Measurements from ENCODE around the gene SNX30.

SNX30 gene

GRCh38 chr9:112782218-112782617, 31.7 kb downstream of the SNX30 start:
- DNase-seq, result no peak

- DNase-seq, result no peak
Observed at GRCh38 chr9:112783551-112783954, 33.0 kb downstream of the SNX30 start.

- DNase-seq, result no peak
Observed at GRCh38 chr9:112784020-112784785, 33.6 kb downstream of the SNX30 start.

DNA sequence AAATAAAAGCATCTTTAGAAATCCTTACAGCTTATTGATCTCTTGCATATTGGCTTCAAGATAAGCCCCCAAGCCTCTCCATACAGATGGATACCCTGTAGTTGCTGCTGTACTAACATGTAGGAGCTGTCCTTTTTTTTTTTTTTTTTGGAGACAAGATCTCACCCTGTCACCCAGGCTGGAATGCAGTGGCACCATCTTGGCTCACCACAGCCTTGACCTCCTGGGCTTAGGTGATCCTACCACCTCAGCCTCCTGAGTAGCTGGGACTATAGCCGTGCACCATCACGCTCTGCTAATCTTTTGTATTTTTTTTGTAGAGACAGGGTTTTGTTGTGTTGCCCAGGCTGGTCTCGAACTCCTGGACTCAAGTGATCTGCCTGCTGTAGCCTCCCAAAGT, 35.4 kb downstream of the SNX30 start:
- DNase-seq, result no peak

DNA sequence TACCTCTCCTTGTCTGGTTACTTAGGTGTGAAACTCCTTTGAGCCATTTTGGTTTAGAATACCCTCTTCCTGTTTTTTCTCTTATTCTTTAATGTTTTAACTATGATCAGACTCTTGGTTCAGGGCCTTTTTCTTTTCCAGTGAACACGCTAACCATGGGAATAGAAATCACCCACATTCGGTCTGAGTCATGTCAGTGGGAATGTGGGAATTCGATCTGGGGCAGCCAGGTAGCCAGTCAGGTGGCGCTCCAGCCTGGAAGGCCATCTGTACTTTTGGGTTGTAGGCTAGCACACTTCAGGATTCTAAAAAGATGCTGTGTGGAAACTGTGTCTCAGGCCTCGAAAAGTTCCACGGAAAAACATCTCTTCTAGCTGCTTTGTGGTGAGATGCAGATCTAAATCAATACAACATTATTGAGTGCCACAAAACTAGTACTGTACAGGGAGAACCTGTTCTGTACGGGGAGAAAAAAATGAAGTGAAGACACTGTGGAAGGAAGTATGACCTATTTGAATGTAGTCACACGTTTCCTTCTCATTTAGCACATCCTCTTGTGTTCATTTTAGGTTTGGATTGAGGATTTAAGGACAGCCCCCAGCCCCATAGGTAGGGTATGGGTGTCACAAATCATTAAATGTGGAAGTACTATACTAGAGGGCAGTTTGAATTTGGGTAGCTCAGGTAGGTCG, 36.4 kb downstream of the SNX30 start:
- DNase-seq, result no peak

- DNase-seq, result no peak
Observed at GRCh38 chr9:112787978-112788377, 37.4 kb downstream of the SNX30 start.

DNA sequence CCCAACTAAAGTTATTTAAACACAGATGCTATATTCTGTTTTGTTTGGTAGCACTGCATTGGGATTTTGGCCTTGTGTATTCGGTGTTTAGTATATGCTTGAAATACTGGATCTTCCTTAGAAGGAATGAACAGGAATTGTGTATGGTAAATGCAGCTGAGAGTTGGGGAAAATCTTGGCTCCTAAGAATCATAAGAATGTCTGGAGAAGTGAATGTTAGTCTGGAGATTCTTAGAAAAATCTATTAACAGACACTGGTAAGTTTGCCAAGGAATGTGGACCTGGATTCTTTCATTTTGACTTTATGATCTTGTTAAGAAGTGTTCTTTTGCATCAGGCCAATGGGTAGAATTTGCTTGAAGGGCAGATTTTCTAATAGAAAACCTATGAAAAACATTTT, 38.9 kb downstream of the SNX30 start:
- no peak for DNase-seq

GRCh38 chr9:112789891-112790774, 39.6 kb downstream of the SNX30 start:
- no peak for DNase-seq

DNA sequence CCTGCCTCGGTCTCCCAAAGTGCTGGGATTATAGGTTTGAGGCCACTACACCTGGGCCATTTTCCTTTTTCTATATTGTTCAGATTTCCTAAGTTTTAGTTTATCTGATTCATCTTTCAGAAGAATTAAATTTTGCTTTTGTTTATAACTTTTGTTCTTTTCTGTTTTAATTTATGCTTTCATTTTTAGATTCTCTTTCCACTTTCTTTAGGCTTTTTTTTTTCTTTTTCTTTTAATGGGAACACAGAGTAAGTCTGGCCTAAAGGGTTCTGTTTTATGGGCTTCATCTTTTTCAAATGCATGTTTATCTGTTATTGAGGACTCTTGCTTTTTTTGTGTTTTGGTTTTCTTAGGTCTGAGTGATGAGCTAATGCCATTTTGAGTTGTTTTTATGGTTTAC, 42.1 kb downstream of the SNX30 start:
- no peak for DNase-seq

DNA sequence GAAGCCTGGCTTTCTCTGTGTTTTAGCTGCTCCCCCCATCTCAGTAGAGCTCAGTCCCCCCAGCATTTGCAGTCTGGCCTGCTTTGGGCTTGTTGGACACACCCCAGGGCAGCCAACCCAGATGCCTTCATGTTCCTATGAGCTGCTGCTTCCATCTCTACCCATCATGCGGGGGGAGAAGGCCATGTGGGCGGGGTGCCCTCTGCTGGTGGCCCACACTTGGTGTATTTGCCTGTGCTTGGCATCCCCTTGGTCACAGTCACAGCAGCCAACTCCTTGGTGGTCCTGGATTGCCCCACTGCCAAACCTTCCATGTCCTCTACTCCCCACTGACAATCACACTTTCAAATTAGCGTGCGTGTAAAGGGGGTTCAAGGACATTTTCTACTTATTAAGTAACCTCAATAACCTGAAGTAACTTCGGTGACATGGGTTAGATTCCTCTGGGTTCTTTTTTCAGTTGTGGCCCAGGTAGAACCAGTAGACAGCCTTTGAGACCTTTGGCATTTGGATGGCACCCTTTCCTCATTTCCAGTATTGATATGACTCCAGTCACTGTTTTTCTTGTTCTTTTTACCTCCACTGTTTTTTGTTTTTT, 42.8 kb downstream of the SNX30 start:
- peak in 52 of 56 donors; percentile 4 to 82 (median 40) for DNase-seq

DNA sequence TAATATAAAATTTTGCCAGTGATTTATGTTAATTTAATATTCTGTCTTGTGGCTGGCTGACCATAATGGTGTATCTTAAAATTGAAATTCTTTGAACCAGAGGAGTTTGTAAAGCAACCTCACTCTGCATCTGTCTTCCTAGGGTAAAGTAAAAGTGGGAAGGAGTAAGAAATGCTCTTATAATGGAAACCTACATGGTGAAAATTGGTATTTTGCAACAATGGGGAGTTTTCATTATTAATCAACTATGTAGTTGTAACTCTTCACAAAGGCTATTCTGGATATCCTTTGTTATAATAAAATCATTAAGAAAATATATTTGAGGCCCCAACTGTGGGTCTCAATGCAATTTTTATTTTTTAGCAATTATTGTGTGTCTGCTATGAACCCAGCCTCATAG, 44.2 kb downstream of the SNX30 start:
- no peak for DNase-seq

DNA sequence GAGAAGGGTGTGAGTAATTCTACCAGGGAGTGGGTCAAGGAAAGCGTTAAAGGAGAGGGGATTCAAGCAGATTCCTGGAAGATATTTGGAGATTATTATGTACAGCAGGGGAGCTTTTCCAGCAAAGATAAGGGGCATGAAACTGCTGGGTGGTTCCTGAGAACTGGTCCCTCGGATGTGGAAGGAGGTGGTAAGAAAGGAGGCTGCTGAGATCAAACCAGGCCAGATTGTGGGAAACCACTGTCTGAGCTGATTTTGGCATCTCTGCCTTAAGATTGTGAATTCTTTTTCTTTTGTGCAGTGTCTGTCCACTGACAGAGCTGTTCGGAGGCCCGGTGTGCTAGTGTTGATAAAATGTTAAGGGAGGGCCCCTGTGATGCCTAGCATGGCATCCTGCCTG, 45.4 kb downstream of the SNX30 start:
- DNase-seq, result no peak

DNA sequence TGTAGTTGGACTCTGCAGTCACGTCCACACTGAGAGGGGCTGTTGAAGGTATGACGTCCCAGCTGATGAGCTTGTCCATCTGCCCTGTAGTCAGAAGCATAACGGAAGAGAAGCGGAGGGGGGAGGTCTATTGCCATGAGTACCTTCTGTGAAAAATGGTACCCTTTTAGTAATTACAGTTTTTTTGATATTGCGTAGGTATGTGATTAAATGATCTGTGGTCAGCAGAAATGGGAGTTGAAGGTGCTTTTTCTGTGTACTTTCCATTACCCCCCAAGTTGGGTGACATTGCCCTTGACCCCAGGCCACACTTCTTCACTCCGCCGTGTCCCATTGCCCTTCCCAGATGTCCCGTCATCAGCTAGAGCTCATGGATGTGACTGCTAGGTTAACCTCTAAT, 45.9 kb downstream of the SNX30 start:
- DNase-seq, result no peak

DNA sequence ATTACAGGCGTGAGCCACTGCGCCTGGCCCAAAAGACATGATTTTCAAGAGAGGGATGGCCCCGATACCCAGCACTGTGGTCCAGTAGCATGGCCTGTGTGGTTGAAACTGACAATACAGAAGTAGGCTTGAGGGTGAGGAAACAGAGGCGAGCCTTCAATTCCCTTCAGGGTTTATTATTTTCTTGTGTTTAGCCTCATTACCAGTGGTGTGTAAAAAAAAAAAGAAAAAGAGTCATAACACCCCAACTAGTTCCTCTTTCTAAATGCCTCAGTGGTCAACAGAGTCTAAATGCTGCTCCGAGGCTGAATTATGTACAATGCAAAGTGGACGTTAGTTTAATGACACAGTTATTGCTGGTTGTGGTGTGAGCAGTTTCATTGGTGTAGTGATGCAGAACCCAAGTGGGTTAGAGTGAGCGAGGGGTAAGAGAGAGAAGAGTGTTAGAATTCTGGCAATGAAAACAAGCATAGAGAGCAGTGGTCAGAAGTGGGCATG, 58.8 kb downstream of the SNX30 start:
- no peak for DNase-seq

GRCh38 chr9:112809906-112810305, 59.3 kb downstream of the SNX30 start:
- DNase-seq, result no peak

DNA sequence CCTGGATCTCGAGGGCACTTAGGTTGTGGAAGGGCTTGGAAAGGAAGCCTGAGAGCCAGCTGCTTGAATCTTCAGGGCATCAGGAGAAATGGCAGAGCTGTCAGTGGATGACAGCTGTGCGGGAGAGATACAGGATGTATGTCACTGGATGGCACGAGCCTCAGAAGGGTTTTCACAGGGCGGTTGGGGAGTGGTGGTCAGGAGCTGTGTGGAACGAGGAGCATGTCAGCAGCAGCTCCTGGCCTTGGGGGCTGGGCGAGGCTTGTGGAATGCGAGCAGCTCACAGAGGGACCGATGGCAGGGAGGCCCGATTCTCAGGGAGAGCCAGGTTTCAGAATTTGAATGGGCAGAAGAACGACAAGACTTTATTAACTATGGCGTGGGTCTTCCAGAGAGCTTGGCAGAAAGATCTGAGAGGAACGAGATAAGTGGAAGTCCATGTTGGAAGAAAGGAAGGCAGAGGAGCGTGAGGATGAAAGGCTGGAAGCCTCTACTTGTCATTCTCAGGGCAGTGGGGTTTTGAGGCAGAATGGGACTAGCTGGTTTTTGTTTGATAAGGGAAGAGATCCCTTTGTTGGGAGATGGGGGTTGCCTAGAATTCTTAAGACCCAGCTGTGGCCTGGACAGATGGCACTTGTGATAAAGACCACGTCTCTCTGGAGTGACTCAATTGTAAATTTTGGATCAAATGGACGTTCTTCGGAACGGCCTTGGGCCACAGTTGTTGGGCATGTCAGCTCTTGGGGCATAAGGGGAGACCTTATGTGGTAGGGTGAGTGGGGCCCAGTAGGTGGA, 60.3 kb downstream of the SNX30 start:
- DNase-seq, result no peak

DNA sequence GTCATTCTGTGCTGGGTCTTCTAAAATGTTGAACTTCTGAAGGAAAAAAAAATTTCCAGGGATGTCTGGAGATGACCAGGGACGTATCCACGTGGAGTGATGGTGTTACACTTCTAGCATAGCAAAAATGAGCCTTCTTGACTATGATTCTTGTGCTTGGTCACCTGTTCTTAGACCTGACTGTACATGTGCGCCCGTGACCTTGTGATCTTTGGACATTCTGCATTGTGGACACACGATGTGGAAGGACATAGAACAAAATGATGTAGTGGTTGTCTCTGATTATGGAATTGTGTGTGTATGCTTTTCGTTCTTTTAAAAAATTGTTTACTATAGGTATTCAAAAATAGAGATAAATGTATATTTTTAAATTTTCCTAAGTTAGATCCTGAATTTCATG, 61.0 kb downstream of the SNX30 start:
- no peak for DNase-seq

GRCh38 chr9:112815868-112816267, 65.3 kb downstream of the SNX30 start:
- DNase-seq, result no peak

GRCh38 chr9:112817860-112818203, 67.3 kb downstream of the SNX30 start:
- no peak for DNase-seq

GRCh38 chr9:112819635-112820496, 69.3 kb downstream of the SNX30 start:
- DNase-seq, result peak in 4 of 56 donors; percentile 3 to 21 (median 10)

Measured in amygdala (tissue), 56 donors.